ENCODE measurements around the gene SLC37A3.
"Not testable (repeated sequence)": the region's sequence is repeated elsewhere in the genome, so short reads cannot be mapped to it uniquely, and the experiment has no call there.

The SLC37A3 gene

GRCh38 chr7:140324714-140325113, 73.6 kb downstream of the SLC37A3 start:
- Mint-ChIP-seq H3K4me3 (no peak overlapping the region), H3K4me1 (ENCODE audit: low read depth) (peaks cover 2% of the 10 kb centered on the region), H3K9me3 (no peaks in the 10 kb centered on the region), H3K27me3 (peaks cover under 1% of the 10 kb centered on the region), H3K36me3 (ENCODE audit: low read depth) (no peaks in the 10 kb centered on the region), H3K27ac (no peak overlapping the region)
- intact Hi-C loops (cut with micrococcal nuclease): no loop called here

- peaks cover 17% of the 10 kb centered on the region for H3K4me1 Mint-ChIP-seq (ENCODE audit: low read depth)
- no peaks in the 10 kb centered on the region for H3K27me3 Mint-ChIP-seq
- intact Hi-C loops (cut with micrococcal nuclease): no loop called here
- no peak overlapping the region for H3K4me3 Mint-ChIP-seq
- H3K27ac Mint-ChIP-seq: no peak overlapping the region
- H3K9me3 Mint-ChIP-seq: no peaks in the 10 kb centered on the region
- H3K36me3 Mint-ChIP-seq (ENCODE audit: low read depth): no peaks in the 10 kb centered on the region
Observed at GRCh38 chr7:140322759-140323158, 75.6 kb downstream of the SLC37A3 start.

GRCh38 chr7:140320078-140320477, 78.3 kb downstream of the SLC37A3 start:
- peaks cover 12% of the 10 kb centered on the region for H3K36me3 Mint-ChIP-seq (ENCODE audit: low read depth)
- intact Hi-C loops (cut with micrococcal nuclease); H3K4me3 Mint-ChIP-seq; H3K9me3 Mint-ChIP-seq; H3K27me3 Mint-ChIP-seq; H3K27ac Mint-ChIP-seq: not testable (repeated sequence)
- H3K4me1 Mint-ChIP-seq (ENCODE audit: low read depth): peaks cover 39% of the 10 kb centered on the region

- intact Hi-C loops (cut with micrococcal nuclease): loop anchor here (2.0 to 5.0 kb wide), 2 partner anchors 86 to 141 kb away; partner anchors contain the start of gene KDM7A
- peaks cover 30% of the 10 kb centered on the region for H3K36me3 Mint-ChIP-seq (ENCODE audit: low read depth)
- no peaks in the 10 kb centered on the region for H3K9me3 Mint-ChIP-seq
- H3K4me1 Mint-ChIP-seq (ENCODE audit: low read depth): peaks cover 55% of the 10 kb centered on the region
- peak overlapping the region; percentile 98 for H3K27ac Mint-ChIP-seq
- H3K4me3 Mint-ChIP-seq: peak overlapping the region; percentile 44
- H3K27me3 Mint-ChIP-seq: no peaks in the 10 kb centered on the region
Observed at GRCh38 chr7:140317999-140318398, 80.3 kb downstream of the SLC37A3 start.

GRCh38 chr7:140317597-140317996, 80.7 kb downstream of the SLC37A3 start:
- Mint-ChIP-seq H3K9me3 (no peaks in the 10 kb centered on the region), H3K27ac (peak overlapping the region; percentile 98), H3K4me3 (peak overlapping the region; percentile 44), H3K27me3 (no peaks in the 10 kb centered on the region), H3K36me3 (ENCODE audit: low read depth) (peaks cover 34% of the 10 kb centered on the region), H3K4me1 (ENCODE audit: low read depth) (peaks cover 59% of the 10 kb centered on the region)
- intact Hi-C loops (cut with micrococcal nuclease): loop anchor here (2.0 to 5.0 kb wide), 2 partner anchors 85 to 141 kb away; partner anchors contain the start of gene KDM7A

GRCh38 chr7:140316165-140316661, 82.1 kb downstream of the SLC37A3 start:
- intact Hi-C loops (cut with micrococcal nuclease): loop anchor here (2.0 to 5.0 kb wide), 2 partner anchors 84 to 139 kb away; partner anchors contain the start of gene KDM7A
- Mint-ChIP-seq H3K9me3 (peaks cover 8% of the 10 kb centered on the region), H3K27me3 (no peaks in the 10 kb centered on the region), H3K36me3 (ENCODE audit: low read depth) (peaks cover 46% of the 10 kb centered on the region), H3K4me1 (ENCODE audit: low read depth) (peaks cover 71% of the 10 kb centered on the region), H3K4me3 (peak overlapping the region; percentile 94), H3K27ac (peak overlapping the region; percentile 98)

GRCh38 chr7:140315498-140316164, 82.7 kb downstream of the SLC37A3 start:
- Mint-ChIP-seq H3K27me3 (no peaks in the 10 kb centered on the region), H3K27ac (peak overlapping the region; percentile 98), H3K9me3 (peaks cover 8% of the 10 kb centered on the region), H3K4me1 (ENCODE audit: low read depth) (peaks cover 75% of the 10 kb centered on the region), H3K4me3 (peak overlapping the region; percentile 94), H3K36me3 (ENCODE audit: low read depth) (peaks cover 46% of the 10 kb centered on the region)
- intact Hi-C loops (cut with micrococcal nuclease): loop anchor here (2.0 to 5.0 kb wide), 3 partner anchors 63 to 139 kb away; partner anchors contain the start of gene KDM7A

- Mint-ChIP-seq H3K27me3 (no peaks in the 10 kb centered on the region), H3K4me3 (peak overlapping the region; percentile 94), H3K9me3 (peaks cover 8% of the 10 kb centered on the region), H3K27ac (peak overlapping the region; percentile 98), H3K4me1 (ENCODE audit: low read depth) (peaks cover 83% of the 10 kb centered on the region), H3K36me3 (ENCODE audit: low read depth) (peaks cover 50% of the 10 kb centered on the region)
- intact Hi-C loops (cut with micrococcal nuclease): loop anchor here (2.0 to 5.0 kb wide), 2 partner anchors 62 to 83 kb away; no protein-coding TSS in a partner anchor
Observed at GRCh38 chr7:140314573-140315480, 83.5 kb downstream of the SLC37A3 start.

- intact Hi-C loops (cut with micrococcal nuclease): no loop called here
- Mint-ChIP-seq H3K27ac (peak overlapping the region; percentile 98), H3K4me3 (no peak overlapping the region)
Observed at GRCh38 chr7:140312141-140312846, 86.0 kb downstream of the SLC37A3 start.

GRCh38 chr7:140311128-140311527, 87.2 kb downstream of the SLC37A3 start:
- intact Hi-C loops (cut with micrococcal nuclease); H3K9me3 Mint-ChIP-seq; H3K27me3 Mint-ChIP-seq; H3K4me3 Mint-ChIP-seq: not testable (repeated sequence)
- H3K4me1 Mint-ChIP-seq (ENCODE audit: low read depth): peaks cover 90% of the 10 kb centered on the region
- H3K36me3 Mint-ChIP-seq (ENCODE audit: low read depth): peaks cover 71% of the 10 kb centered on the region
- H3K27ac Mint-ChIP-seq: peak overlapping the region; percentile 36

More at GRCh38 chr7:140312141-140312846, 86.0 kb downstream of the SLC37A3 start:
- H3K27me3 Mint-ChIP-seq: no peaks in the 10 kb centered on the region
- peaks cover 8% of the 10 kb centered on the region for H3K9me3 Mint-ChIP-seq
- H3K4me1 Mint-ChIP-seq (ENCODE audit: low read depth): peaks cover 87% of the 10 kb centered on the region
- peaks cover 69% of the 10 kb centered on the region for H3K36me3 Mint-ChIP-seq (ENCODE audit: low read depth)

- intact Hi-C loops (cut with micrococcal nuclease): no loop called here
- Mint-ChIP-seq H3K9me3 (peaks cover 8% of the 10 kb centered on the region), H3K27ac (peak overlapping the region; percentile 36), H3K4me3 (no peak overlapping the region), H3K4me1 (ENCODE audit: low read depth) (peaks cover 87% of the 10 kb centered on the region), H3K27me3 (no peaks in the 10 kb centered on the region), H3K36me3 (ENCODE audit: low read depth) (peaks cover 65% of the 10 kb centered on the region)
Observed at GRCh38 chr7:140310337-140311002, 87.9 kb downstream of the SLC37A3 start.

GRCh38 chr7:140308060-140308459, 90.3 kb downstream of the SLC37A3 start:
- H3K9me3 Mint-ChIP-seq: peaks cover 8% of the 10 kb centered on the region
- intact Hi-C loops (cut with micrococcal nuclease): no loop called here
- H3K27me3 Mint-ChIP-seq: no peaks in the 10 kb centered on the region
- H3K4me3 Mint-ChIP-seq: no peak overlapping the region
- peaks cover 92% of the 10 kb centered on the region for H3K4me1 Mint-ChIP-seq (ENCODE audit: low read depth)
- H3K36me3 Mint-ChIP-seq (ENCODE audit: low read depth): peaks cover 47% of the 10 kb centered on the region
- peak overlapping the region; percentile 50 for H3K27ac Mint-ChIP-seq
